ENCODE measurements around the gene TYMP.

DNA sequence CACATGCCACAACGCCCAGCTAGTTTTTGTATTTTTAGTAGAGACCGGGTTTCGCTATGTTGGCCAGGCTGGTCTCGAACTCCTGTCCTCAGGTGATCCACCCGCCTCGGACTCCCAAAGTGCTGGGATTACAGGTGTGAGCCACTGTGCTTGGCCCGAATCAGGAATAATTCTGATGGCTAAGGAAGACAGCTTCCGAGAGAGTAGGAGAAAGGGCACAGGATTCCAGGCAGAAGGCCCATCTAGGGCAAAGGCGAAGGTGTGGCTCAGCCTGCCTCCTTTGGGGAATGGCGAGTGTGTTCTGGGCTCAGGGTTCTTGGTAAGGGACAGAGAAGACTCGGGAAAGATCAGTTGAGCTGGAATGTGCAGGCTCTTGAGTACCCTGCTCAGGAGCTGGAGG is 34.5 kb upstream of the TYMP start:
- TF ChIP-seq POLR2AphosphoS5 (IDR thresholded peaks at IDR 0.05; ENCODE audit: borderline replicate concordance, low read depth, low read length) (no peak), EZH2 (IDR thresholded peaks at IDR 0.05) (no peak), FOXP2 (optimal IDR thresholded peaks at IDR 0.05; ENCODE audit: control extremely low read depth, extremely low read length, insufficient read depth) (no peak)
